Right lobe of liver (tissue), 6 donors: ENCODE measurements around the gene FMN1. TPM values are rescaled to one million over a fixed set of nuclear protein-coding genes. Genes with fewer than 3 reads are reported as not detected.

Experiments
- ATAC-seq, 4 donors: fragments of 200-7000 bp; cut with Tn5 transposase; one replicate each; pipeline ENCODE4 v1.9.1; 2020; ENCODE audit warnings: mild to moderate bottlenecking in 4 of 4, moderate library complexity in 4 of 4
- DNase-seq, 3 donors: peaks; one replicate each; pipeline ENCODE4 v3.0.0-alpha.2; 2020
- H3K27ac ChIP-seq, 3 donors: fragments of 200-600 bp; one replicate each; pipeline ENCODE4 v1.8.0; 2022
- H3K27me3 ChIP-seq, 2 donors: fragments of 200-600 bp; one replicate each; pipeline ENCODE4 v1.8.0; 2022
- H3K36me3 ChIP-seq, 4 donors: fragments of 200-600 bp; sonication (generic) in 1 of 4; one replicate each; pipeline versions ENCODE4 v1.5.1 to v1.8.0; 2017 to 2022; ENCODE audit warnings: control low read depth in 1 of 4
- H3K4me1 ChIP-seq, 4 donors: fragments of 200-600 bp; sonication (generic) in 1 of 4; one replicate each; pipeline versions ENCODE4 v1.5.1 to v1.8.0; 2017 to 2022; ENCODE audit warnings: control low read depth in 1 of 4
- H3K4me3 ChIP-seq, 3 donors: fragments of 200-600 bp; one replicate each; pipeline ENCODE4 v1.8.0; 2022
- H3K9me3 ChIP-seq, 4 donors: fragments of 200-600 bp; sonication (generic) in 1 of 4; one replicate each; pipeline versions ENCODE4 v1.5.1 to v1.8.0; 2017 to 2022; ENCODE audit warnings: control low read depth in 1 of 4
- CTCF ChIP-seq, 4 donors: fragments of 200-600 bp in 3 of 4; fragments of 450-650 bp in 1 of 4; IDR thresholded peaks; one replicate each; pipeline versions ENCODE4 v1.5.1 to v1.8.0; 2016 to 2022; ENCODE audit warnings: antibody characterized with exemption in 4 of 4, mild to moderate bottlenecking in 2 of 4
- POLR2A ChIP-seq: fragments of 450-650 bp; IDR thresholded peaks from one replicate; pipeline ENCODE4 v1.6.1; 2017; ENCODE audit warnings: antibody characterized with exemption, mild to moderate bottlenecking
- WGBS: methylation state at CpG from one replicate; pipeline ENCODE4 v1.1.6; 2018; ENCODE audit warnings: low coverage, low lambda C conversion rate; ENCODE audit not compliant: insufficient coverage; ENCODE audit errors: missing lambda C conversion rate; 5-methylcytosine and 5-hydroxymethylcytosine counted together
- intact Hi-C, 2 donors: fragments of 100-400 bp; cut with DNase I; formaldehyde crosslinking; loops; one replicate each; pipeline versions ENCODE4 v1.11.2 to v1.14.1; 2022
- total RNA-seq, 6 experiments: library from RNA; depleted of rRNA in 2 of 6; stranded (reverse); fragments of >200 nt in 2 of 6; fragmentation: NEBNext Ultra II Directional in 3 of 6; extraction: Animal tissue kit (Norgen Biotek cat#: 25700) in 3 of 6; gene quantifications; one replicate each; pipeline versions ENCODE4 v1.1.0 to v1.2.4, GENCODE V29; 2016 to 2023
- donor health status: DM: no; HTN: yes; CAD: no.
- donor health status: DM: no; HTN: no; CAD: no.
- donor health status: DM: no; HTN: no; CAD: no.
- donor health status: DM: no; HTN: yes; CAD: no.
- donor health status: DM: no; HTN: yes; CAD: no.

The FMN1 gene
- total RNA-seq, 6 experiments from 2014 or later, result 1.1 to 6.8 (median 3.1) TPM

GRCh38 chr15:32807331-32807730, 387.2 kb downstream of the FMN1 start:
- DNase-seq, result no peak
- no peak overlapping the region for H3K4me3 ChIP-seq
- TF ChIP-seq CTCF (IDR thresholded peaks at IDR 0.05) (no peak), POLR2A (no peak)
- H3K27ac ChIP-seq, result no peak overlapping the region
- H3K4me1 ChIP-seq, result no peaks in the 10 kb centered on the region
- 64% methylated on average over 1 of the region's 1 CpG for WGBS
- no peaks in the 10 kb centered on the region for H3K9me3 ChIP-seq
- ATAC-seq, result no peak
- no peaks in the 10 kb centered on the region for H3K27me3 ChIP-seq
- intact Hi-C loops, result no loop called here
- no peaks in the 10 kb centered on the region for H3K36me3 ChIP-seq

GRCh38 chr15:32803631-32804030, 390.9 kb downstream of the FMN1 start:
- intact Hi-C loops, result no loop called here
- DNase-seq (no peak), ATAC-seq (no peak)
- TF ChIP-seq POLR2A (no peak), CTCF (IDR thresholded peaks at IDR 0.05) (no peak)
- Histone ChIP-seq H3K36me3 (no peaks in the 10 kb centered on the region), H3K9me3 (no peaks in the 10 kb centered on the region), H3K27ac (no peak overlapping the region), H3K4me1 (no peaks in the 10 kb centered on the region), H3K27me3 (no peaks in the 10 kb centered on the region), H3K4me3 (no peak overlapping the region)
- WGBS, result 88% methylated on average over 3 of the region's 3 CpGs

- 51% methylated on average over 10 of the region's 10 CpGs for WGBS
- ATAC-seq, result no peak
- no peak for DNase-seq
- Histone ChIP-seq H3K4me3 (no peak overlapping the region), H3K4me1 (no peaks in the 10 kb centered on the region), H3K9me3 (no peaks in the 10 kb centered on the region), H3K36me3 (no peaks in the 10 kb centered on the region), H3K27me3 (no peaks in the 10 kb centered on the region), H3K27ac (no peak overlapping the region)
- intact Hi-C loops, result no loop called here
- TF ChIP-seq CTCF (IDR thresholded peaks at IDR 0.05), result no peak
- no peak for TF ChIP-seq POLR2A
These were observed 392.1 kb downstream of the FMN1 start for GRCh38 chr15:32802286-32802936.

GRCh38 chr15:32799936-32800535, 394.5 kb downstream of the FMN1 start:
- DNase-seq, result no peak
- intact Hi-C loops, result no loop called here
- no peak for ATAC-seq
- Histone ChIP-seq H3K27me3 (no peaks in the 10 kb centered on the region), H3K4me3 (no peak overlapping the region), H3K9me3 (no peaks in the 10 kb centered on the region), H3K4me1 (no peaks in the 10 kb centered on the region), H3K36me3 (no peaks in the 10 kb centered on the region), H3K27ac (no peak overlapping the region)
- whole genome bisulfite sequencing, result 80% methylated on average over 6 of the region's 6 CpGs
- TF ChIP-seq POLR2A, result no peak
- TF ChIP-seq CTCF (IDR thresholded peaks at IDR 0.05), result no peak
